DMS114 treated with DMSO at 0.1 percent for 48 hours (cell line): ENCODE results near the gene AMBRA1.
"Not testable (repeated sequence)": the region's sequence is repeated elsewhere in the genome, so short reads cannot be mapped to it uniquely, and the experiment has no call there.

Source experiments
- DNase-seq: peaks from one replicate; lab custom pipeline; 2025; ENCODE audit not compliant: unreplicated experiment; lab: John Stamatoyannopoulos, UW

AMBRA1 gene

DNA sequence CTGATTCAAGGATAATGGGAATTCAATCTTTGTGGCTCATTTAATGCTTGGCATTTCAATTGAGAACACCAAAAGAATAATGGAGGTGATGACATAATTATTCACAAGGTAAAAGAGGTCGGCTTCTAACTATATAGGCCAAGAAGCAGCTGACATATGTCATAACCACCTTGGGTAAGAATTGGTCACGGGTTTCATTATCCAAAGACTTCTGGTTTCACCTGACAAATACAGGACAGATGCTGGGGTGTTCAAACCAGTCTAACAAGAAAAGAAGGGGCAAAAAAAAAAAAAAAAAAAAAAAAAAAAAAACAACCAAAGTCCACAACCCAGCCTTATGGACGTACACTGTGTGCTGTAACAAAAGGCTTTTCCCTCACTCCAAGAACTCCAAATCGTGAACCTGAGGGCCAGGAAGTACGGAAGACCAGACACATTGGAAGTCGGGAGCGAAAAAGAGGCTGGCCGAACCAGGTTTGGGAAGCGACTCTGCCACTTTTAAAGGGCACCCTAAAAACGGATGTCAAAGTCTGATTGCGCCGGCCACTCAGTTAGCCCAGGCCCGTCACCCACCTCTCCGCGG is 22.8 kb upstream of the AMBRA1 start:
- DNase-seq = no peak

DNA sequence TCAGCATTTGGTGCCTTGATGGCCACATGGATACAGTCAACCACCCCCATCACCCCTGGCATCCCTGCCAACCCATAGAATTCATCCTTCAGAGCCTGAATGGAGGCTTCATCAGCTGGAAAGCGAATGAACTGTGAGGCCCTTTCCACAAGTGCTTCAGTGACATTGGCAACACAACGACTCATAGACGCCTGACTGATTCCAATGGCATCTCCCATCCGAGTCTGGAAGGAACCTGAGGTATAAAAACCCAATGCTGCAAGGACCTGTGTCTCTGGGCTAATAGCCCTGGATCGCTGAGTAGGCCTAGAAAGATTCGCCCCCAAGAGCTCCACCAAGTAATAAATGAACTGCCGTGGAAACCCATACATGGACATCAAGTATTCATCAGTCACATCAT is 21.9 kb upstream of the AMBRA1 start:
- DNase-seq = no peak

DNA sequence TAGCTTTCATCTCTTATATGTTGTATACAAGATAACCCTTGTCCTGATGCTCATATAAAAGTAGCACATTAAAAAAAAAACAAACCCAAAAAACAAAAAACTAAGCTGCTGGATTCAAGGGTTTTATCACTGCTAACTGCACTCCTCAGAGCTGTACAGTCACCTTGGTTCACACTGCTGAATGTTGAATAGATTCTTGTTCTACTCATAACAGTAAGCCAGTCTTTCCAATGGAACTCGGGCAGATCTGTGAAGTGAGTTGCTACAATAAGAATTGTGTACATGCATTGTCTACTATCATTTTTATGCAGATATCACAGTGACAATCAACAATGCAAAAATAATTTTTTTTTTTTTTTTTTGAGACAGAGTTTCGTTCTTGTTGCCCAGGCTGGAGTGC is 18.5 kb upstream of the AMBRA1 start:
- DNase-seq = no peak

DNA sequence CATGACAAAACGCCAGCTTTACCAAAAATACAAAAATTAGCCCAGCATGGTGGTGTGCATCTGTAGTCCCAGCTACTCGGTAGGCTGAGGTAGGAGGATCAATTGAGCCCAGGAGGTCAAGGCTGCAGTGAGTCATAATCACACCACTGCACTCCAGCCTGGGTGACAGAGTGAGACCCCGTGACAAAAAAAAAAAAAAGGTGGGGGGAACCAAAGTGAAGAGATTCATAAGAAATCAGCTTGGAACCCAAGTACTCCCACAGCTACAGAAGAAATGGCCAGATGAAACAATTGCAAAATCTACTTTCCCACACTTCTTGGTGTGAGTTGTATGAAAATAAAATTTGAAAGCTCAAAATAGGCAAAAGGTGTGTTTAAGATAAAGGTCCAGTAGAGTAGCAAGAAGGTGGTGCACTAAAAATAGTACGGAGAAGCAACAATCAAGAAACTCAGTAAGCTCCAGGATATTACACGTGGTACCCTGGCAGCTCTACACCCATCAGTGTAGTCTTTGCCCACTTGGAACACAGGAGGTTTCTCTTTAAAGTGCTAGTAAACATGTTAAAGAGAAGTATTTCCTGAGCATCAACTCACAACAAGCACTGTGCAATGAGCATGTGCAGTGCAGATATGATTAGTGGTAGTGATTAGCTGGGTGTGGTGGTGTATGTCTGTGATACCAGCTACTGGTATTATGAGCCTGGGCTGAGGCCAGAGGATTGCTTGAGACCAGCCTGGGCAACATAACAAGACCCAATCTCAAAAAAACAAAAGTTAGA is 17.9 kb upstream of the AMBRA1 start:
- DNase-seq = no peak

DNA sequence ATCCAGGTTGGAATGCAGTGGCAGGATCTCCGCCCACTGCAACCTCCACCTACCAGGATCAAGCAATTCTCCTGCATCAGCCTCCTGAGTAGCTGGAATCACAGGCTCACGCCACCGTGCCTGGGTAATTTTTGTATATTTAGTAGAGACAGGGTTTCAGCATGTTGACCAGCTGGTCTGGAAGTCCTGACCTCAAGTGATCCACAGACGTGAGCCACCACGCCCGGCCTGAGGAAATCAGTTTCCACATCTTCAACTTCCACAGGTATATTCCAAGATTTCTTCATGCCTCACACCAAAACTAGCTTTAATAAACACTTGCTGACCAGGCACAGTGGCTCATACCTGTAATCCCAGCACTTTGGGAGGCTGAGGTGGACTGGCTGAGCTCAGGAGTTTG is 15.6 kb upstream of the AMBRA1 start:
- DNase-seq = no peak

DNA sequence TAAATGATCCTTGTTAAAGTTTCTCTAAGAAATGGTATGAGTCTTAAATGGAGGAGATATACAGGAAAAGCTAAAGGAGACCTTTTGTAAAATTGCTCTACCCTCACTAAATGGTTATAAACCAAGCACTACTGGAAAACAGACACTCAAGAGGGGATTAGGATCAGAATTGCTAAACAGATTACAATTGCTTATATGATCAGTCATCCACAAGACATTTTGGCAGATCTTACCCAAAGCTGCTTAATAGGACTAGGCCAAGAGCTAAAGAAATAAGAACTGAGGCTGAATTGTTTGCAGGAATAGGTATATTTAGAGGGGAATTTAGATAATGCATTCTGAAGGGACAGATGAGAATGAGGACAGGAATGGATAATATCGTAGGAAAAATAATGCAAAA is 13.7 kb upstream of the AMBRA1 start:
- no peak for DNase-seq

DNA sequence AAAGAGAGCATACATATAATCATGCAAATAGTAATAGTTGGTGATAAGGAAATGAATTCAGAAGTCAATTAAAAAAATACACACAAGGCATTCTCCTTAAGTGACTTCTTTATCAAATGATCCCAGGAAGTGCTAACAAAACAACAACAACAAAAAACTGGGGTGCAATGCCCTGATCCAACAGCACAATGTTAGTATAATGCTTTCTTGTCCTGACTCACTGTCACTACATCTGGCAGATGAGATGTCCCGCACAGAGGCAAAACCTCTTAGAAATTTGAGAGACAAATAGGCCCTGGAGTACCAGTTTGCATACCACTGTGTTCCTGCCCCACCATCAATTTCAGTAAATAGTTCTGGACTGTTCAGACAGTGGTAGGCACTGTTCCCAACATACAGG is 11.0 kb upstream of the AMBRA1 start:
- no peak for DNase-seq

DNA sequence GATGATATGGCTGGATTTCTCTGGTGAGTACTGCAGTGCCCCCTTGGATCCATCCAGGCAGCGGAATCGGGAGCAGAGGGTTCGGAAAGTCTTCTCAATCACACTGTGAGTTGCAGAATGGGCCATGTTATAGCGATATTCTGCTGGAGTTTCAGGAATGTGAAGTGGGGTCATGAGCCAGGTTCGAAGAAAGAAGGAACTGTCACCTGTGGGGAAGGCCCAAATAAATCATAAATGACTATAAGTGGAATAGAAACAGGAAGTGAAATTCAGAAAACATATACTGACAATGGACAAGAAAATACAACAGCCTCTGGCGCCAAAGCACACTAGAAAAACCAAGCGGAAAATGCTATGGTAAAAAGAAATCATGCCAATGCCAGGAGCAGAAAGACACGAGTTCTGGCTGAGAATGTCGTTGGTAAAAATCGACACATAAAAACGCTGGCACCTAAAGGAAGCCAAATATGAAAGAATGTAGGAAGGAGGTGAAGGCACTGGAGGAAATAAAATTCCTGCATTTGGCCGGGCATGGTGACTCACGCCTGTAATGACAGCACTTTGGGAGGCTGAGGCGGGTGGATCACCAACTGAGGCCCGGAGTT is 10.0 kb upstream of the AMBRA1 start:
- no peak for DNase-seq

DNA sequence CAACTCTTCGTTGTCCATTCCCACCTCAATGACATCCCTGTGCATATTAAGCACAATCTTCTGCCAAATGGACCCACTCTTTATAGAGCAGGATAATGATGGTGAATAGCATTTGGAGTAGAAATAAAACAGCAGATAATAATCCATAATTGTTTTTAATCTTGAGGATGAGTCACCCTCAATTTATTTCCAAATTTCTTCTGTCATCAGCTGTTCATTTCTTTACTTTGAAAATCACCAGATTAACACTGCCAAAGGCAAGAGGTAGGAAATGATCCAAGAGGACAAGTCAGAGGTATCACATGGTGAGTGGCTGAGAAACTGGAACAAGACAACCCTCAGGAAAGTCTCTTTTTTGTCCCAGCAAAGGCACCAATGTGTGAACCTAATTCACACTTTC is 7.3 kb upstream of the AMBRA1 start:
- DNase-seq = no peak

DNA sequence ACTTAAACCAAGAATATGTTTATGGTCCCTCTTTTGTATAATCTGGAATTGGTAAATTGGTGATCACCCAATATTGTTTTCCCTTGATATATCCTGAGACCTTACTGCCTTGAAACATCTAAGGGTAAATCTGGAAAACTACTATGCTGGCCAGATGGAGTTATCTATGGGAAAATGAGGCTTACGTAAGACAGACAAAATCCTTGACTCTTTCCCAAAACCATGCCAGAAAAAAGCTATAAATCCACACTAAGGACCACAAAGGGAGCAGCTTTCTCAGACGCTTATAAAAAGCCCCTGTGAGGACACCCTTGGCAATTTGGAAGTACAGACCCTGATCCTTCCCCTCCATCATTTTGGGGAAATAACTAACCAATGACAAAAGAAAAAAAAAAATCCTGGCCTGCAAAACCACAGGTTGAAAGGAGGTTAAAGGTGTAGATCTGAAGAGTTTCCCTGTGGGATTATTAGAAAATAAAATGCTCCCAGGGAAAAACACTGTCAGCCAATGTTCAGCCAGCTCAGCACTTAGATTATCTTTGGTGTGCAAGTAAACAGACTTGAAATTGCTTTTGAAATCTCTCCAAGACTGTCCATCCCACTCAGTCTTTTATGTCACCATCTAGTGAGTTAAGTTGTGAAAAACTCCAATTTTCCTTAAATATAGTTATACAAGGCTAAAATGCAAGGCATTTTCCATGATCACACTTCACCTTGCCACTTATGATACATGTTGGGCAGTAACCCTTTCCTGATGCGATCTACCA is 6.6 kb upstream of the AMBRA1 start:
- no peak for DNase-seq

DNA sequence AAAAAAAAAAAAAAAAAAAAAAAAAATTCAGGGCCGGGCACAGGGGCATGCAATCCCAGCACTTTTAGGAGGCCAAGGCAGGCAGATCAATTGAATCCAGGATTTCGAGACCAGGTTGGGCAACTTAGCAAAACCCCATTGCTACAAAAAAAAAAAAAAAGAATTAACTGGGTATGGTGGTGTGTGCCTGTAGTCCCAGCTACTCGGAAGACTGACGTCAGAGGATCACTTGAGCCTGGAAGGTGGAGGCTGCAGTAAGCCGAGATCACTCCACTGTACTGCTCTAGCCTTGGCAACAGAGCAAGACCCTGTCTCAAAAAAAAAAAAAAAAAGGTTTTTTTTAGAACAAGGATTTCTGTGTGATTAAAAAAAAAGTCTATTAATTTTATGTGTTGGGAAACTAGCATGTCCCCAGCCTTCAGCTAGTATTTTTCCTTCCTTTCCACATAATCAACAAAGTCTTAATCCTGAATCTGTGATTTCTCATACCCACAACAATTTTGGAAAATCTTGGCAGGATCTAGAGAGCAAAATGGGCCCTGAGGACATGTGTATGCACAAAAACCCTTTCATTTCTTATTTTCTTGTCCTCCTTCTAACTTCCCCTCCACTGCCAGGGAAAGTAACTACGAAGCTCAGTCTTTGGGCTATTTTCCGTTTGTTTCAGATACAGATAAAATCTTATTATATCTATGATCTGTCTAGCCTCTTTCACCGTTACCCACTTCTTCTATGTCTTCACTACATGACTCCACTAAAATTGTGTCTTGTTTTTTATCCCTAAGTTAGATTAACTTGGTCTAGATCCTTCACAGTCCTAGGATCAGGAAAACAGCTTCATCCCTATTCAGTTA is 5.7 kb upstream of the AMBRA1 start:
- DNase-seq = no peak

DNA sequence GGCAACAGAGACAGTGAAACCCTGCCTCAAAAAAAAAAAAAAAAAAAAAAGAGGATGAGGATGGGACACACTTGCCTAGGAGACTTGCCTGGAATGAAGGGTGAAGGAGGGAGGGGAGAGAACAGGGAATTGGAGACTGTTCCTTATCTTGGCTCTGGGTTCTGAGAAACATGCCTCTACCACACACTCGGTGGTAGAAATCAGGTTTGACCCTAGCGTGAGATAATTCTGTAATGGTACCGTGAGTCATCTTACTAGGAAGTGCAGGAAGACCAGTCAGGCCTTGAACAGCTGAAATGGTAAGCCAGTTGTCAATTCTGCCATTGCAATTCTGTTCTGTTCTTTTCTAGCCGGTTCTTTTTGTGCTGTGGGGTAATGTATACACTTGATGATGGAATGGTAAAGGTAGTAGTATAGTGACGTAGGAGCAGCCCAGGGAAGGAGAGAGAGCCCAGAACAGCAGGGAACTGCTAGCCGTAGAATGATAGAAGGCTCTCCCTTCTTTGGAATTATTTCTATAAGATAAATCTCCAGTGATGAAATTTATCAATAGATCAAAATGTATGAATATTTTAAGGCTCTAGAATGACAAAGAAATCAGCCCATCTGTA is 3.9 kb upstream of the AMBRA1 start:
- DNase-seq = no peak

DNA sequence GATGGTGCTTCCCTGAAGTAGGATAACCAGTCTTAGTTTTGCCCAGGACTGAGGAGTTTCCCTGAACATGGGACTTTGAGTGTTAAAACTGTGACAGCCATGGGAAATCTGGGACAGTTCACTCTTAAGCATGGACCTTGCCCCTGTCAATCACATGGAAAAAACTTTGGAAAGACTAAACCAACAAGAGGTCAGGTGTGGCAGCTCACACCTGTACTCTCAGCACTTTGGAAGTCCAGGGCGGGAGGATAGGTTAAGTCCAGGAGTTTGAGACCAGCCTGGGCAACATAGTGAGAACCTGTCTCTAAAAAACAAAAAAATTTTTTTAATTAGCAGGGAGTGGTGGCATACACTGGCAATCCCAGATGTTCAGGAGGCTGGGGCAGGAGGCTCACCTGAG is 3.3 kb upstream of the AMBRA1 start:
- DNase-seq = no peak

DNA sequence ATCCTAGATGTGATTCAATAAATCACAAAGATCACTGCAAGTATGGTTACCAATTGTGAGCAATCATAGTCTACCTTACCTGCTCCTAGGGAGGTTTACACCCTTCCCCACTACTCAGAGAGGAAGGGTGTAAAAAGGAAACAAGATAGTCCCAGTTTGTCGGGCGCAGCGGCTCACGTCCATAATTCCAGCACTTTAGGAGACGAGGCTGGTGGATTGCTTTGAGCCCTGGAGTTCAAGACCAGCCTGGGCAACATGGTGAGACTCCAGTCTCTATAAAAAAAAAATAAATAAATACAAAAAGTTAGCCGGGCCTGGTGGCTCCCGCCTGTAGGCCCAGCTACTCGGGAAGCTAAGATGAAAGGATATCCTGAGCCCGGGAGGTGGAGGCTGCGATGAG is 962 bp upstream of the AMBRA1 start:
- DNase-seq = no peak

DNA sequence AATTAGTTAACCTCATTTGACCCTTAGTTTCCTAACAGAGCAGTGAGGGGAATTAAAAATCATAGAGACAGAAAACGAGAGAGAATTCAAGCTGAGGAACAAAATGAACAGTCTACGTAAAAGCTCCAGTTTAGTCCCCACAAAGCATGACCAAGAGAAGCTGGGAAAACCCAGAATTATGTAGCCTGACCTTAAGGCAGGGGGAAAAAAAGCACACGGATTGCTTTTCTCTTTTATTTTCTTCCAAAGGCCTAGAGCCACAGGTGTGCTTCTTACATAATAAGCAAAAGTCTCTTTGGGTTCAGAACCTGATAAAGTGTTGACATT is 514 bp upstream of the AMBRA1 start:
- DNase-seq = no peak

DNA sequence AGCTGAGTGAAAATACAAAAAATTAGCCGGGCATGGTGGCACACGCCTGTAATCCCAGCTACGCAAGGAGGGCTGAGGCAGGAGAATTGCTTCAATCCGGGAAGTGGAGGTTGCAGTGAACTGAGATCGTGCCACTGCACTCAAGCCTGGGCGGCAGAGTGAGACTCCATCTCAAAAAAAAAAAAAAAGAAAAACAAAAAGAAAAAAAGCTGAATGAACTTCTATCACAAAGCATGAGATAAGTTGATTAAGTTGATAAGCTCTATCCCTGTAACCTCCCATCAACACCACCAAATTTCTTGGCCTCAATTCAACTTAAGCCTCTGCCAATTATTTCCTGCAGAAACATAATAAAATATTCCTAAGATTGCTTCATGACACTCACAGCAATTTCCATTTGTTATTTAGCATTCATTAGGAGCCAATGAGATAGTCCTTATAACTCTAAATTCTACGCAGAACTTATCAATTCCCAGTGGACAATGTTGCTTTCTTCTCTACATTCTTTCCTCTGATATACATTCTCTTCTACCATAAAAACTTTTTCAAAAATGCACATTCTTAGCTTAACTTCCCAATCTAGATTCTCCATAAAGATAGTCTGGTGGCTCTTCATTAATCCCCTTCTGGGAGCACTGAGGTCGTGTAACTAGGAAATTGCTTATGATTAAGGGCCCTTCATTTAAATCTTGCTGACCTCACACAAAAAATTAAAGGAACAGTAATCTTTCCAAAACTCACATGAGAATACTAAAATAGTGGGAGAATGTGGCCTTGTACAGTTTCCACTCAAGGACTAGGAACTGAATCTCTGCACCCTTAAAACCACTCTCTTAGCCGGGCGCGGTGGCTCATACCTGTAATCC is 2.9 kb downstream of the AMBRA1 start:
- no peak for DNase-seq

DNA sequence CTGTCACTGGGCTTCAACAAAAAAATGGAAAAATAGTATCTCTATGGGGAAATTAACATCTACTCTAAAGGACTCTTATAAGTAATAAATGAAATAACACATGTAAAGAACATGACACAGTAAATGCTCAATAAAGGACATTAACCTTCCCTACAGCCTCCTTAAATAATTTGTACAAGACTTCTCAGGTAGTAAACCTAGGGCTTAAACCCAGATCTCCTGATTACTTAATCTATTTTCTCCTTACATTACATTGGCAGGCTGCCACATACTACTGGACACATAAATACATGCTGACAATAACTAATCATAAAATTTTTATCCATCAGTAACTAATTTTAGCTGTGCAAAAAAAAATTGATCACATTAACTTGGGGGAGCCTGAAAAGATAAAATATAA is 4.9 kb downstream of the AMBRA1 start:
- no peak for DNase-seq

DNA sequence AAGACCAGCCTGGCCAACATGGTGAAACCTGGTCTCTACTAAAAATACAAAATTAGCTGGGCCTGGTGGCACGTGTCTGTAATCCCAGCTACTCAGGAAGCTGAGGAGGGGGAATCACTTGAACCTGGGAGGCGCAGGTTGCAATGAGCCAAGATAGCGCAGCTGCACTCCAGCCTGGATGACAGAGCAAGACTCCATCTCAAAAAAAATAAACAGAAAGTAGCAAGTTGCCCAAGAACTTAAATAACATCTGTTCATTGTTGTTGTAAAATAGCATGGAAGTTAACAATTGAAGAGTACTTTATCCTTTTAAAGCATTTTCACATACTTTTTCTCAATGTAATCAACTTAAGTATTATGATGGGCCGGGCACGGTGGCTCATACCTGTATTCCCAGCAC is 5.7 kb downstream of the AMBRA1 start:
- no peak for DNase-seq

DNA sequence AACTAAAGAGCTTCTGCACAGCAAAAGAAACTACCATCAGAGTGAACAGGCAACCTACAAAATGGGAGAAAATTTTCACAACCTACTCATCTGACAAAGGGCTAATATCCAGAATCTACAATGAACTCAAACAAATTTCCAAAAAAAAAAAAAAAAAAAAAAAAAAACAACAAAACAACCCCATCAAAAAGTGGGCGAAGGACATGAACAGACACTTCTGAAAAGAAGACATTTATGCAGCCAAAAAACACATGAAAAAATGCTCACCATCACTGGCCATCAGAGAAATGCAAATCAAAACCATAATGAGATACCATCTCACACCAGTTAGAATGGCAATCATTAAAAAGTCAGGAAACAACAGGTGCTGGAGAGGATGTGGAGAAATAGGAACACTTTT is 10.3 kb downstream of the AMBRA1 start:
- DNase-seq = not testable (repeated sequence)

DNA sequence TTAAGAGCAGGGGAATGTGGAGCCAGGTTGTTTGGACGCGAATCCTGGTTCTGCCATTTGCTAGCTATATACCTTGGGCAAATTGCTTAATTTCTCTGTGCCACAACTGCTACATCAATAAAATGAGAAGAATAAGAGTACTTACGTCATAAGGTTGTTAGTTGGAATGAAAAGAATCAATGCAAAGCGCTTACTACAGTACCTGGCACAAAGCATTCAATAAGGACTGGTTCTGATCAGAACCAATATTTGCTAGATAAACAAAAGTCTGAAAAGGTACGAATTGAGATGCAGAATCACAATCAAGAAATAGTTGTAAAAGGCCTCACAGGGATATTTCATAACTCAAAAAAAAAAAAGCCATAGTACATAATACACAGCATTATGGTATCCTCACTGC is 11.2 kb downstream of the AMBRA1 start:
- DNase-seq = no peak
